T-cell (primary cell): ENCODE data around the gene TMEM196. TPM values are rescaled to one million over a fixed set of nuclear protein-coding genes. Genes with fewer than 3 reads are reported as not detected.

Experiments used
- ATAC-seq, 4 experiments: fragments of 200-7000 bp in 3 of 4; fragments of 150-1000 bp in 1 of 4; cut with Tn5 transposase; replicated peaks in 1 of 4; 1 replicate in 3 of 4; 2 replicates in 1 of 4; pipeline ENCODE4 v1.10.0; 2021; ENCODE audit warnings: moderate library complexity in 3 of 4, mild to moderate bottlenecking in 2 of 4, moderate number of reproducible peaks in 1 of 4
- CTCF ChIA-PET, 2 donors: fragments of 300-600 bp; sonication (Branson Sonifier 250); formaldehyde crosslinking; loops; one replicate each; lab custom pipeline; 2022; ENCODE audit warnings: antibody characterized with exemption in 2 of 2; lab: Charles Lee
- POLR2A ChIA-PET, 2 donors: fragments of 300-600 bp; sonication (Branson Sonifier 250); formaldehyde crosslinking; loops; one replicate each; lab custom pipeline; 2022; ENCODE audit warnings: antibody characterized with exemption in 2 of 2; lab: Charles Lee
- DNase-seq, 35 experiments: peaks; one replicate each; pipeline versions ENCODE4 v3.0.0 to v3.0.0-alpha.2; 2013 to 2023
- H3K27ac ChIP-seq: one replicate; pipeline ENCODE4 v1.5.1; 2013; ENCODE audit warnings: low read length
- H3K27me3 ChIP-seq, 2 experiments: replicated peaks in 1 of 2; 1 replicate in 1 of 2; 2 replicates in 1 of 2; pipeline versions ENCODE4 v1.6.1 to v1.7.0; 2013; ENCODE audit warnings: low read length in 1 of 2, mixed read lengths in 1 of 2; ENCODE audit not compliant: control insufficient read depth in 2 of 2, insufficient read depth in 2 of 2; ENCODE audit errors: extremely low read depth in 1 of 2
- H3K36me3 ChIP-seq, 2 donors: 1 replicate in 1 of 2; 2 replicates in 1 of 2; pipeline versions ENCODE4 v1.6.1 to v1.7.0; 2013; ENCODE audit warnings: low read length in 1 of 2; ENCODE audit not compliant: control insufficient read depth in 2 of 2, insufficient read depth in 1 of 2; ENCODE audit errors: extremely low read depth in 1 of 2
- H3K4me1 ChIP-seq, 2 experiments: 1 replicate in 1 of 2; 2 replicates in 1 of 2; pipeline versions ENCODE4 v1.6.1 to v1.7.0; 2013; ENCODE audit warnings: low read length in 2 of 2, mixed read lengths in 1 of 2; ENCODE audit not compliant: insufficient read depth in 2 of 2, control insufficient read depth in 1 of 2; ENCODE audit errors: extremely low read depth in 1 of 2
- H3K4me3 ChIP-seq, 2 donors: 1 replicate in 1 of 2; 2 replicates in 1 of 2; pipeline versions ENCODE4 v1.5.1 to v1.7.0; 2013; ENCODE audit warnings: mild to moderate bottlenecking in 2 of 2, low read length in 1 of 2, moderate library complexity in 1 of 2; ENCODE audit not compliant: control insufficient read depth in 1 of 2; ENCODE audit errors: extremely low read depth in 1 of 2
- H3K9me3 ChIP-seq: 2 replicates; pipeline ENCODE4 v1.7.0; 2013
- H3K27ac Mint-ChIP-seq, 2 donors: one replicate each; pipeline ENCODE4 v1.8.0; 2020 to 2021; ENCODE audit warnings: mild to moderate bottlenecking in 2 of 2, mixed read lengths in 2 of 2
- H3K27me3 Mint-ChIP-seq, 2 donors: one replicate each; pipeline ENCODE4 v1.8.0; 2021 to 2022; ENCODE audit warnings: mixed read lengths in 2 of 2
- H3K36me3 Mint-ChIP-seq: one replicate; pipeline ENCODE4 v1.8.0; 2021; ENCODE audit warnings: mixed read lengths
- H3K4me1 Mint-ChIP-seq, 3 donors: one replicate each; pipeline ENCODE4 v1.8.0; 2020 to 2022; ENCODE audit warnings: mixed read lengths in 3 of 3, mild to moderate bottlenecking in 1 of 3
- H3K4me3 Mint-ChIP-seq, 3 donors: one replicate each; pipeline ENCODE4 v1.8.0; 2020 to 2022; ENCODE audit warnings: mild to moderate bottlenecking in 3 of 3, mixed read lengths in 3 of 3, moderate library complexity in 3 of 3
- H3K9me3 Mint-ChIP-seq, 3 donors: one replicate each; pipeline ENCODE4 v1.8.0; 2020 to 2022; ENCODE audit warnings: mixed read lengths in 3 of 3
- WGBS: methylation state at CpG from one replicate; pipeline ENCODE4 v1.1.5; 2013; ENCODE audit warnings: missing lambda C conversion rate; ENCODE audit not compliant: insufficient coverage; 5-methylcytosine and 5-hydroxymethylcytosine counted together
- total RNA-seq, 35 experiments: library from RNA in 6 of 35; stranded (reverse) in 6 of 35; fragments of 120-200 nt in 1 of 35; gene quantifications; one replicate each; pipeline versions ENCODE4 v1.2.1 to v1.2.4 and lab custom pipeline; 2013 to 2026

The TMEM196 gene
- total RNA-seq, 5 donors from 2014 or later (not counting 1 experiment from before 2014, with no cell fraction given) = not detected

DNA sequence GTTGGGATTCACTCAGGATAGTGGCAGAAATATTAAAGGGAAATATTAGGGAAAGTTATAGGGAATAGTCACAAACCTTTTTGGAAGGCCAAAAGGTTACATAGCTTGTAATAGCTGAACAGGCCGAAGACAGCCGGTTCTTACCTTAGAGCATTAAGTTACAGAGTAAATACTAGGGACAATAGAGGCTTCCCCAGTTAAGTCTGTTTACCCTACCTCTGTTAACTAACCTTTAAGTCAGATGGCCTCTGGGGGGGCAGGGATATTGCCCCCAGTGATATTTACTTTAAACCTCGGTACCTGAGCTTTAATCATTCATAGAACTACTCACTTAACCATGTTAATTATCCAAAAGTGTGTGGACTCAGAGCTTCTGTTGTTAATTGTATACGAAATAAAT, 71.9 kb downstream of the TMEM196 start:
- ChIA-PET CTCF (interaction anchor here in 1 of 2 donors (2.5 kb wide), 1 partner anchor 13 kb away, joined by 10 read pairs; no protein-coding TSS in a partner anchor), POLR2A (no interaction called here)
- 100% methylated on average over 2 of the region's 4 CpGs for WGBS
- no peaks in the 10 kb centered on the region for H3K27me3 ChIP-seq
- H3K36me3 Mint-ChIP-seq = peaks cover 41% of the 10 kb centered on the region
- no peak overlapping the region for H3K4me3 ChIP-seq
- H3K4me1 Mint-ChIP-seq = peaks cover 18 to 28% (median 20%) of the 10 kb centered on the region in 3 donors
- no peaks in the 10 kb centered on the region for H3K9me3 ChIP-seq
- DNase-seq = no peak
- H3K9me3 Mint-ChIP-seq = no peaks in the 10 kb centered on the region
- H3K27ac Mint-ChIP-seq = no peak overlapping the region
- peaks cover 4 to 18% of the 10 kb centered on the region in 2 donors for H3K36me3 ChIP-seq
- no peak for ATAC-seq
- no peaks in the 10 kb centered on the region for H3K27me3 Mint-ChIP-seq
- H3K27ac ChIP-seq = no peak overlapping the region
- no peaks in the 10 kb centered on the region for H3K4me1 ChIP-seq
- H3K4me3 Mint-ChIP-seq = no peak overlapping the region

DNA sequence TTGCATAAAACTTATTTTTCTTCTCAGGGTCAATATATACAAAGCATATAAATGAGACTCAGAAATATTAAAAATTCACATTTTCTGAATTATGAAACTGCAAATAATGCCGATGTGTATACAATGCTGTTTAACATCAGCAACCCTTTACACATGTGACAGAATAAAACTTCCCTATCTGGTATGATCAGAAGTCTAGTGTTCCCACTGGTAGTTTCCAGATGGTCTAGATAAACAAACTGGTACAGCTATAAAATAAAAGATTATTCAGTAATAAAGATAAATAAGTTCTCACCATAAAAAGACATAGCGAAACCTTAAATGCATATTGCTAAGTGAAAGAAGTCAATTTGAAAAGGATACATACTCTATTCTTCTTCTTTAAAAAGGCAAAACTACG, 72.5 kb downstream of the TMEM196 start:
- DNase-seq = no peak
- Histone ChIP-seq H3K27me3 (no peaks in the 10 kb centered on the region), H3K9me3 (no peaks in the 10 kb centered on the region), H3K27ac (no peak overlapping the region), H3K4me3 (no peak overlapping the region), H3K36me3 (peaks cover 4 to 20% of the 10 kb centered on the region in 2 donors), H3K4me1 (no peaks in the 10 kb centered on the region)
- ChIA-PET CTCF (interaction anchor here (0.8 to 2.5 kb wide), 4 partner anchors 8 to 897 kb away, joined by 3 to 10 read pairs (median 6); partner anchors contain the start of gene POLR1F (in 1 of the 2)), POLR2A (interaction anchor here in 1 of 2 donors (0.7 kb wide), 1 partner anchor 8 kb away, joined by 4 read pairs; the partner anchor contains the start of gene POLR1F)
- no peak for ATAC-seq
- Mint-ChIP-seq H3K4me1 (peaks cover 13 to 23% (median 15%) of the 10 kb centered on the region in 3 donors), H3K4me3 (no peak overlapping the region), H3K27me3 (no peaks in the 10 kb centered on the region), H3K9me3 (no peaks in the 10 kb centered on the region), H3K27ac (no peak overlapping the region), H3K36me3 (peaks cover 41% of the 10 kb centered on the region)
- WGBS = 100% methylated on average over 1 of the region's 3 CpGs

DNA sequence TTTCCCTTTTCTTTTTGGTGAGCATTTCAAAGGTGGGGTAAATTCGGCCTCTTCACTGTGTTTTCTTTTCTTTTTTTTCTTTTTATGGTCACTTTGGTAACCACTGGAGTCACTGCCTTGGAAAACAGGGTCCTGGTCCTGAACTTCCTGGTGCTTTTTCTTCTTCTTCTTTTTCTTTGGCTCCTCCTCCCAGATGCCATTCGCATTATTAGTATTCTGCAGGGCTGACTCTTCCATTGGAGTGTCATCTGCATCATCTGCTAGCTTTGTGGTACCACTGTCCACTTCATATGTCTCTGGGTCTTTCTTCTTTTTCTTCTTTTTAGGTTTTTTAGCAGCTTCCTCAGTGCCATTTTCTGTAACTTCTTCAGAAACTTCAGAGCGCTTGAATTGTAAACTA, 75.1 kb downstream of the TMEM196 start:
- POLR2A ChIA-PET = no interaction called here
- no peaks in the 10 kb centered on the region for H3K9me3 ChIP-seq
- ATAC-seq (no peak), DNase-seq (no peak)
- no peak overlapping the region for H3K27ac Mint-ChIP-seq
- no peak overlapping the region for H3K27ac ChIP-seq
- H3K4me1 ChIP-seq = no peaks in the 10 kb centered on the region
- WGBS = 100% methylated on average over 1 of the region's 3 CpGs
- no peak overlapping the region for H3K4me3 ChIP-seq
- CTCF ChIA-PET = no interaction called here
- H3K27me3 Mint-ChIP-seq = no peaks in the 10 kb centered on the region
- peaks cover 4 to 19% of the 10 kb centered on the region in 2 donors for H3K36me3 ChIP-seq
- peaks cover 41% of the 10 kb centered on the region for H3K36me3 Mint-ChIP-seq
- H3K9me3 Mint-ChIP-seq = no peaks in the 10 kb centered on the region
- H3K4me1 Mint-ChIP-seq = peaks cover 2 to 14% (median 2%) of the 10 kb centered on the region in 3 donors
- no peaks in the 10 kb centered on the region for H3K27me3 ChIP-seq
- H3K4me3 Mint-ChIP-seq = no peak overlapping the region

DNA sequence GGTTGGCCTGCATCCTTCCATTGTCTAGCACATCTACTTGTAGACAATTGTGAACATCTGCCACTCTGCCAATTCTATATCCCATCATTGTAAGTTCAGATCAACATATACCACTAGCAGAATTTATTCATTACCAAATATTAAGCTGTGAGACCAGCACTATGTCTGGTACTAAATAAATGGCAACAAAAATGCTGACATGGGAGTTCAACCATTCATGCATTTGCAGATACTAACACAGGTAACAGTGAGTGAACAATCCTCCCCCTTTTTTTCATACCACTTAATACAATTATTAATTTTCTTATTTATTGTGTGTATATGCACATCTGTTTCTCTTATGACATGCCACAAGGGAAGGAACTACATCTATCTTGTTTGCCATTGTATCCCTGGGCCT, 76.5 kb downstream of the TMEM196 start:
- ATAC-seq = no peak
- CTCF ChIA-PET = interaction anchor here in 1 of 2 donors (1.0 kb wide), 1 partner anchor 17 kb away, joined by 3 read pairs; no protein-coding TSS in a partner anchor

DNA sequence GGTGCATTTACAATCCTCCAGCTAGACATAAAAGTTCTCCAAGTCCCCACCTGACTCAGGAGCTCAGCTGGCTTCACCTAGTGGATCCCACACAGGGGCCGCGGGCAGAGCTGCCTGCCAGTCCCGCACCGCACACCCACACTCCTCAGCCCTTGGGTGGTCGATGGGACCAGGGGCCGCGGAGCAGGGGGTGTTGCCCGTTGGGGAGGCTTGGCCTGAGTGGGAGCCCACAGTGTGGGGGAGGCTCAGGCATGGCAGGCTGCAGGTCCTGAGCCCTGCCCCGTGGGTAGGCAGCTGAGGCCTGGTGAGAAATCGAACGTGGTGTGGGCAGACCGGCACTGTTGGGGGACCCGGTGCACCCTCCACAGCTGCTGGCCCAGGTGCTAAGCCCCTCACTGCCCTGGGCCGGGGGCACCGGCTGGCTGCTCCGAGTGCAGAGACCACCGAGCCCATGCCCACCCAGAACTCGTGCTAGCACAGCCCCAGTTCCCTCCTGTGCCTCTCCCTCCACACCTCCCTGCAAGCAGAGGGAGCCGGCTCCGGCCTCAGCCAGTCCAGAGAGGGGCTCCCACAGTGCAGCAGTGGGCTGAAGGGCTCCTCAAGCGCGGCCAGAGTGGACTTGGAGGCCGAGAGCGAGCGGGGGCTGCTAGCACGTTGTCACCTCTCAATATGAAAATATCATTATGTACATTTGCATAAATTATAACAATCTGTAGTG, 81.1 kb downstream of the TMEM196 start:
- 97% methylated on average over 10 of the region's 26 CpGs for WGBS
- H3K4me3 Mint-ChIP-seq = no peak overlapping the region
- H3K4me1 Mint-ChIP-seq = no peaks in the 10 kb centered on the region
- Histone ChIP-seq H3K27ac (no peak overlapping the region), H3K9me3 (no peaks in the 10 kb centered on the region), H3K27me3 (peaks cover 0 to 5% of the 10 kb centered on the region in 2 experiments), H3K4me3 (no peak overlapping the region), H3K4me1 (no peaks in the 10 kb centered on the region), H3K36me3 (peaks cover 0 to 8% of the 10 kb centered on the region in 2 donors)
- ChIA-PET CTCF (no interaction called here), POLR2A (no interaction called here)
- no peak overlapping the region for H3K27ac Mint-ChIP-seq
- peaks cover 4% of the 10 kb centered on the region for H3K36me3 Mint-ChIP-seq
- H3K27me3 Mint-ChIP-seq = peaks cover 1 to 8% of the 10 kb centered on the region in 2 donors
- peaks cover 0 to 3% (median 0%) of the 10 kb centered on the region in 3 donors for H3K9me3 Mint-ChIP-seq
- DNase-seq (no peak), ATAC-seq (peak in 1 of 4 experiments; percentile 31)

More for the DNA sequence above, 76.5 kb downstream of the TMEM196 start:
- Mint-ChIP-seq H3K27ac (no peak overlapping the region), H3K4me3 (no peak overlapping the region), H3K9me3 (no peaks in the 10 kb centered on the region), H3K4me1 (peaks cover 0 to 2% (median 1%) of the 10 kb centered on the region in 3 donors), H3K27me3 (no peaks in the 10 kb centered on the region), H3K36me3 (peaks cover 29% of the 10 kb centered on the region)
- Histone ChIP-seq H3K9me3 (no peaks in the 10 kb centered on the region), H3K27me3 (peaks cover 0 to 5% of the 10 kb centered on the region in 2 experiments), H3K4me1 (no peaks in the 10 kb centered on the region), H3K27ac (no peak overlapping the region), H3K36me3 (peaks cover 4 to 16% of the 10 kb centered on the region in 2 donors), H3K4me3 (no peak overlapping the region)
- DNase-seq = no peak
- POLR2A ChIA-PET = no interaction called here

DNA sequence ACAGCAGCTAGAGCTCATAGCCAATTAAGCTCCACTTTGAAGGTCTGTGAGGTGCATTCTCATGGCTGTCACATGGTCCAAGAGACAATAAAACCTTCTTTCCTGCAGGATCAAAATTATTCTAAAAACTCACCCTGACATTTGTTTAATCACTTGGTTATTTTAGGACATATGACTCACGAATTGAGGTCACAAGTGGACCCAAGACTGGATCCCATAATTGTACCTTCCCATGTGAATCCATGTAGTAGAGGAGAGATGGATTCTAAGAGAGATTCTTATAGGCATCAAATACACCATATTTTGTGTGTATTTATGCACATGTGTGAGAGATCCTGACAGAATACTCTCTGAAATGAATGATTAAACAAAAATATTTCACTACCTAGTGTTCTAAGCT, 82.7 kb downstream of the TMEM196 start:
- Histone ChIP-seq H3K4me3 (no peak overlapping the region), H3K27me3 (peaks cover 0 to 5% of the 10 kb centered on the region in 2 experiments), H3K9me3 (no peaks in the 10 kb centered on the region), H3K36me3 (peaks cover 0 to under 1% of the 10 kb centered on the region in 2 donors), H3K27ac (no peak overlapping the region), H3K4me1 (no peaks in the 10 kb centered on the region)
- POLR2A ChIA-PET = no interaction called here
- no peaks in the 10 kb centered on the region for H3K4me1 Mint-ChIP-seq
- ATAC-seq (no peak), DNase-seq (no peak)
- CTCF ChIA-PET = no interaction called here
- WGBS = no CpG with 5 or more reads among the region's 1 CpG
- peaks cover 1 to 8% of the 10 kb centered on the region in 2 donors for H3K27me3 Mint-ChIP-seq
- no peaks in the 10 kb centered on the region for H3K36me3 Mint-ChIP-seq
- H3K27ac Mint-ChIP-seq = no peak overlapping the region
- peaks cover 0 to 3% (median 3%) of the 10 kb centered on the region in 3 donors for H3K9me3 Mint-ChIP-seq
- H3K4me3 Mint-ChIP-seq = no peak overlapping the region
